Measurements from ENCODE around the gene GPR176. TPM values are rescaled to one million over a fixed set of nuclear protein-coding genes. Genes with fewer than 3 reads are reported as not detected.

The GPR176 gene
- polyA plus RNA-seq, 1 donor from 2014 or later: 8.3 TPM

DNA sequence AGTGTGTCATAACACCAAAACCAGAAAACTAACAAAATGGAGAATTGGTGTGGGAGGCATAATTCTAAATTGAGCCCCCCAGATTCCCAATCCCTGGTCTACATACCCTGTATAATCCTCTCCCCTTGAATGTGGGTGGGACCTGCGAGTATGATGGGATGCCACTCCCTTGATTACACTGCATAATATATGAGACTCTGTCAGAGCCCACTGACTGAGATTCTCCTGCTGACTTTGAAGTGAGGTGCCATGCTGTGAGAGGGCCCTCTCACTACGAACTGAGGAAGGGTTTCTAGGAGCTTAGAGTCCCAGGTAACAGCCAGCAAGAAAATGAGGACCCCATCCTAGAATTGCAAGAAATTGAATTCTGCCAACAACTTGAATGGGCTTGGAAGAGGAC is 49.5 kb downstream of the GPR176 start:
- no peaks in the 10 kb centered on the region for H3K9me3 ChIP-seq (ENCODE audit: low read length)
- H3F3A ChIP-seq (ENCODE audit: insufficient read depth, low read length, poor library complexity, severe bottlenecking): no peaks in the 10 kb centered on the region
- H2AFZ ChIP-seq (ENCODE audit: low read depth, low read length): no peak overlapping the region
- no peak overlapping the region for H3K9ac ChIP-seq (ENCODE audit: low read length)
- H3K27ac ChIP-seq (ENCODE audit: low read length): no peak overlapping the region
- no peaks in the 10 kb centered on the region for H3K9me2 ChIP-seq (ENCODE audit: insufficient read depth, low read length)
- H3K36me3 ChIP-seq (ENCODE audit: insufficient read depth, low read length): no peaks in the 10 kb centered on the region
- no peaks in the 10 kb centered on the region for H4K20me1 ChIP-seq (ENCODE audit: insufficient read depth)
- TF ChIP-seq RAD21 (conservative IDR thresholded peaks at IDR 0.05): no peak
- no peak for TF ChIP-seq EP300 (conservative IDR thresholded peaks at IDR 0.05; ENCODE audit: poor library complexity, severe bottlenecking)
- no peak for TF ChIP-seq MXI1 (conservative IDR thresholded peaks at IDR 0.05; ENCODE audit: poor library complexity, severe bottlenecking)
- TF ChIP-seq POLR2AphosphoS5 (IDR thresholded peaks at IDR 0.05): no peak
- TF ChIP-seq EZH2 (IDR thresholded peaks at IDR 0.05; ENCODE audit: borderline replicate concordance, insufficient read depth, low read length, poor library complexity, severe bottlenecking): no peak
- TF ChIP-seq, protein P1, sequence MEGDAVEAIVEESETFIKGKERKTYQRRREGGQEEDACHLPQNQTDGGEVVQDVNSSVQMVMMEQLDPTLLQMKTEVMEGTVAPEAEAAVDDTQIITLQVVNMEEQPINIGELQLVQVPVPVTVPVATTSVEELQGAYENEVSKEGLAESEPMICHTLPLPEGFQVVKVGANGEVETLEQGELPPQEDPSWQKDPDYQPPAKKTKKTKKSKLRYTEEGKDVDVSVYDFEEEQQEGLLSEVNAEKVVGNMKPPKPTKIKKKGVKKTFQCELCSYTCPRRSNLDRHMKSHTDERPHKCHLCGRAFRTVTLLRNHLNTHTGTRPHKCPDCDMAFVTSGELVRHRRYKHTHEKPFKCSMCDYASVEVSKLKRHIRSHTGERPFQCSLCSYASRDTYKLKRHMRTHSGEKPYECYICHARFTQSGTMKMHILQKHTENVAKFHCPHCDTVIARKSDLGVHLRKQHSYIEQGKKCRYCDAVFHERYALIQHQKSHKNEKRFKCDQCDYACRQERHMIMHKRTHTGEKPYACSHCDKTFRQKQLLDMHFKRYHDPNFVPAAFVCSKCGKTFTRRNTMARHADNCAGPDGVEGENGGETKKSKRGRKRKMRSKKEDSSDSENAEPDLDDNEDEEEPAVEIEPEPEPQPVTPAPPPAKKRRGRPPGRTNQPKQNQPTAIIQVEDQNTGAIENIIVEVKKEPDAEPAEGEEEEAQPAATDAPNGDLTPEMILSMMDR (IDR thresholded peaks at IDR 0.05; ENCODE audit: poor library complexity, severe bottlenecking): no peak
- TF ChIP-seq TAF1 (IDR thresholded peaks at IDR 0.05; ENCODE audit: low read depth): no peak
- TF ChIP-seq SMC3 (conservative IDR thresholded peaks at IDR 0.05; ENCODE audit: poor library complexity): no peak
- TF ChIP-seq, protein P2, sequence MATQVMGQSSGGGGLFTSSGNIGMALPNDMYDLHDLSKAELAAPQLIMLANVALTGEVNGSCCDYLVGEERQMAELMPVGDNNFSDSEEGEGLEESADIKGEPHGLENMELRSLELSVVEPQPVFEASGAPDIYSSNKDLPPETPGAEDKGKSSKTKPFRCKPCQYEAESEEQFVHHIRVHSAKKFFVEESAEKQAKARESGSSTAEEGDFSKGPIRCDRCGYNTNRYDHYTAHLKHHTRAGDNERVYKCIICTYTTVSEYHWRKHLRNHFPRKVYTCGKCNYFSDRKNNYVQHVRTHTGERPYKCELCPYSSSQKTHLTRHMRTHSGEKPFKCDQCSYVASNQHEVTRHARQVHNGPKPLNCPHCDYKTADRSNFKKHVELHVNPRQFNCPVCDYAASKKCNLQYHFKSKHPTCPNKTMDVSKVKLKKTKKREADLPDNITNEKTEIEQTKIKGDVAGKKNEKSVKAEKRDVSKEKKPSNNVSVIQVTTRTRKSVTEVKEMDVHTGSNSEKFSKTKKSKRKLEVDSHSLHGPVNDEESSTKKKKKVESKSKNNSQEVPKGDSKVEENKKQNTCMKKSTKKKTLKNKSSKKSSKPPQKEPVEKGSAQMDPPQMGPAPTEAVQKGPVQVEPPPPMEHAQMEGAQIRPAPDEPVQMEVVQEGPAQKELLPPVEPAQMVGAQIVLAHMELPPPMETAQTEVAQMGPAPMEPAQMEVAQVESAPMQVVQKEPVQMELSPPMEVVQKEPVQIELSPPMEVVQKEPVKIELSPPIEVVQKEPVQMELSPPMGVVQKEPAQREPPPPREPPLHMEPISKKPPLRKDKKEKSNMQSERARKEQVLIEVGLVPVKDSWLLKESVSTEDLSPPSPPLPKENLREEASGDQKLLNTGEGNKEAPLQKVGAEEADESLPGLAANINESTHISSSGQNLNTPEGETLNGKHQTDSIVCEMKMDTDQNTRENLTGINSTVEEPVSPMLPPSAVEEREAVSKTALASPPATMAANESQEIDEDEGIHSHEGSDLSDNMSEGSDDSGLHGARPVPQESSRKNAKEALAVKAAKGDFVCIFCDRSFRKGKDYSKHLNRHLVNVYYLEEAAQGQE (IDR thresholded peaks at IDR 0.05; ENCODE audit: borderline replicate concordance): no peak
- no peak overlapping the region for H3K4me3 ChIP-seq (ENCODE audit: low read length)
- H3K4me2 ChIP-seq (ENCODE audit: low read length): no peak overlapping the region
- no peaks in the 10 kb centered on the region for H3K79me2 ChIP-seq (replicated peaks; ENCODE audit: insufficient read depth, low read length)
- H3K27me3 ChIP-seq (ENCODE audit: insufficient read depth, low read depth, low read length): no peaks in the 10 kb centered on the region

DNA sequence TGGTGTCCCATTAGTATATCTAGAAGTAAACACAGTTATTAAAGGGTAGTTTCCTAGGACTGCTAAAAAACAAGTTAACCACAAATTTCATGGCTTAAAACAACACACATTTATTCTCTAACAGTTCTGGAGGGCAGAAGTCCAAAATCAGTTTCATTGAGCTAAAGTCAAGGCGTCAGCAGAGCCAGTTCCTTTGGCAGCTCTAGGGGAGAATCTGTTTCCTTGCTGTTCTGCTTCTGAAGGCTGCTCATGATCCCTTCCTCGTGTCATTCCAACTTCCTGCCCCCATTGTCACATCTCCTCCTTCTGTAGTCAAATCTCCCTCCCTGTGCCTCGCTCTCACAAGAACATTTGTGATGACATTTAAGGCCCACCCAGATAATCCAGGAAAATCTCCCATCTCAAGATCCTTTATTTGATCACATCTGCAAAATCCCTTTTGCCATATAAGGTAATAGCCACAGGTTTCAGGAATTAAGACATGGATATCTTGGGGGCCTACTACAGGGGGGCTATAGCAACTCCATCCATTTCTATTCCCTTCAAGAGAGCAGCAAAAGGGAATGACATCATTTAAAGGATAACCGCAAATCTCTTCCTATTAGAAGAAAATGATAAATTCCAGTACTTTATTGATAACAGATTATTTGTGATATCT is 50.1 kb downstream of the GPR176 start:
- Histone ChIP-seq H3F3A (ENCODE audit: insufficient read depth, low read length, poor library complexity, severe bottlenecking) (no peaks in the 10 kb centered on the region), H2AFZ (ENCODE audit: low read depth, low read length) (no peak overlapping the region), H3K27me3 (ENCODE audit: insufficient read depth, low read depth, low read length) (no peaks in the 10 kb centered on the region), H3K4me3 (ENCODE audit: low read length) (no peak overlapping the region), H3K9ac (ENCODE audit: low read length) (no peak overlapping the region), H3K27ac (ENCODE audit: low read length) (no peak overlapping the region), H4K20me1 (ENCODE audit: insufficient read depth) (no peaks in the 10 kb centered on the region), H3K4me2 (ENCODE audit: low read length) (no peak overlapping the region), H3K9me2 (ENCODE audit: insufficient read depth, low read length) (no peaks in the 10 kb centered on the region), H3K79me2 (replicated peaks; ENCODE audit: insufficient read depth, low read length) (no peaks in the 10 kb centered on the region), H3K9me3 (ENCODE audit: low read length) (no peaks in the 10 kb centered on the region), H3K36me3 (ENCODE audit: insufficient read depth, low read length) (no peaks in the 10 kb centered on the region)
- TF ChIP-seq, protein P1 (IDR thresholded peaks at IDR 0.05; ENCODE audit: poor library complexity, severe bottlenecking): no peak
- TF ChIP-seq MXI1 (conservative IDR thresholded peaks at IDR 0.05; ENCODE audit: poor library complexity, severe bottlenecking) (no peak), SMC3 (conservative IDR thresholded peaks at IDR 0.05; ENCODE audit: poor library complexity) (no peak), TAF1 (IDR thresholded peaks at IDR 0.05; ENCODE audit: low read depth) (no peak), RAD21 (conservative IDR thresholded peaks at IDR 0.05) (no peak), EZH2 (IDR thresholded peaks at IDR 0.05; ENCODE audit: borderline replicate concordance, insufficient read depth, low read length, poor library complexity, severe bottlenecking) (no peak), POLR2AphosphoS5 (IDR thresholded peaks at IDR 0.05) (no peak), EP300 (conservative IDR thresholded peaks at IDR 0.05; ENCODE audit: poor library complexity, severe bottlenecking) (no peak)
- TF ChIP-seq, protein P2 (IDR thresholded peaks at IDR 0.05; ENCODE audit: borderline replicate concordance): no peak
